Natural killer cell (primary cell): Measurements from ENCODE around the gene CFAP92. TPM values are rescaled to one million over a fixed set of nuclear protein-coding genes. Genes with fewer than 3 reads are reported as not detected.

ENCODE experiments used
- ATAC-seq, 3 donors: fragments of 150-1000 bp in 2 of 3; fragments of 200-7000 bp in 1 of 3; cut with Tn5 transposase; 1 replicate in 1 of 3; 2 replicates in 2 of 3; pipeline ENCODE4 v1.10.0; 2021; ENCODE audit warnings: mild to moderate bottlenecking in 2 of 3, moderate library complexity in 2 of 3
- DNase-seq, 2 donors: peaks; one replicate each; pipeline versions ENCODE4 v3.0.0 to v3.0.0-alpha.2; 2013 to 2021; ENCODE audit warnings: mixed read lengths in 1 of 2
- H3K27ac ChIP-seq: one replicate; pipeline ENCODE4 v1.5.1; 2013; ENCODE audit warnings: mild to moderate bottlenecking, low read length
- H3K27me3 ChIP-seq: one replicate; pipeline ENCODE4 v1.6.1; 2013; ENCODE audit warnings: low read length; ENCODE audit not compliant: control insufficient read depth, insufficient read depth
- H3K36me3 ChIP-seq: one replicate; pipeline ENCODE4 v1.6.1; 2013; ENCODE audit warnings: low read length; ENCODE audit not compliant: control insufficient read depth, insufficient read depth
- H3K4me1 ChIP-seq: one replicate; pipeline ENCODE4 v1.6.1; 2013; ENCODE audit warnings: low read length; ENCODE audit not compliant: control insufficient read depth, insufficient read depth
- H3K4me3 ChIP-seq: one replicate; pipeline ENCODE4 v1.5.1; 2013; ENCODE audit warnings: low read length
- H3K9me3 ChIP-seq: one replicate; pipeline ENCODE4 v1.6.1; 2013; ENCODE audit warnings: low read length; ENCODE audit not compliant: control insufficient read depth, insufficient read depth
- H3K27ac Mint-ChIP-seq, 2 donors: one replicate each; pipeline ENCODE4 v1.8.0; 2022; ENCODE audit warnings: mild to moderate bottlenecking in 2 of 2, mixed read lengths in 2 of 2, moderate library complexity in 1 of 2
- H3K27me3 Mint-ChIP-seq, 2 donors: one replicate each; pipeline ENCODE4 v1.8.0; 2022; ENCODE audit warnings: low read depth in 2 of 2, mixed read lengths in 2 of 2
- H3K36me3 Mint-ChIP-seq: one replicate; pipeline ENCODE4 v1.8.0; 2022; ENCODE audit warnings: mixed read lengths
- H3K4me1 Mint-ChIP-seq, 2 donors: one replicate each; pipeline ENCODE4 v1.8.0; 2022; ENCODE audit warnings: mixed read lengths in 2 of 2
- H3K4me3 Mint-ChIP-seq: one replicate; pipeline ENCODE4 v1.8.0; 2022; ENCODE audit warnings: mild to moderate bottlenecking, moderate library complexity, mixed read lengths
- H3K9me3 Mint-ChIP-seq, 2 donors: one replicate each; pipeline ENCODE4 v1.8.0; 2022; ENCODE audit warnings: mixed read lengths in 2 of 2
- WGBS: methylation state at CpG from one replicate; pipeline ENCODE4 v1.1.7; 2013; ENCODE audit warnings: missing lambda C conversion rate; ENCODE audit not compliant: insufficient coverage; 5-methylcytosine and 5-hydroxymethylcytosine counted together
- intact Hi-C: fragments of 100-400 bp; cut with micrococcal nuclease; formaldehyde crosslinking; loops from one replicate; pipeline ENCODE4 v1.14.2; 2022
- total RNA-seq, 4 donors: library from RNA; stranded (reverse); fragments of 120-200 nt in 1 of 4; gene quantifications; one replicate each; pipeline versions ENCODE4 v1.2.3 to v1.2.4, GENCODE V29; 2013 to 2022
- TF ChIP-seq, protein P1 (sequence below): fragments of 200-600 bp; IDR thresholded peaks from one replicate; pipeline ENCODE4 v1.8.0; 2022; ENCODE audit warnings: antibody characterized with exemption

Gene CFAP92
- total RNA-seq, 3 donors from 2014 or later (not counting 1 experiment from before 2014, with no cell fraction given): 0.26 to 0.43 (median 0.41) TPM

GRCh38 chr3:129026728-129027543 lies 33.1 kb upstream of the CFAP92 start:
- TF ChIP-seq, protein P1, sequence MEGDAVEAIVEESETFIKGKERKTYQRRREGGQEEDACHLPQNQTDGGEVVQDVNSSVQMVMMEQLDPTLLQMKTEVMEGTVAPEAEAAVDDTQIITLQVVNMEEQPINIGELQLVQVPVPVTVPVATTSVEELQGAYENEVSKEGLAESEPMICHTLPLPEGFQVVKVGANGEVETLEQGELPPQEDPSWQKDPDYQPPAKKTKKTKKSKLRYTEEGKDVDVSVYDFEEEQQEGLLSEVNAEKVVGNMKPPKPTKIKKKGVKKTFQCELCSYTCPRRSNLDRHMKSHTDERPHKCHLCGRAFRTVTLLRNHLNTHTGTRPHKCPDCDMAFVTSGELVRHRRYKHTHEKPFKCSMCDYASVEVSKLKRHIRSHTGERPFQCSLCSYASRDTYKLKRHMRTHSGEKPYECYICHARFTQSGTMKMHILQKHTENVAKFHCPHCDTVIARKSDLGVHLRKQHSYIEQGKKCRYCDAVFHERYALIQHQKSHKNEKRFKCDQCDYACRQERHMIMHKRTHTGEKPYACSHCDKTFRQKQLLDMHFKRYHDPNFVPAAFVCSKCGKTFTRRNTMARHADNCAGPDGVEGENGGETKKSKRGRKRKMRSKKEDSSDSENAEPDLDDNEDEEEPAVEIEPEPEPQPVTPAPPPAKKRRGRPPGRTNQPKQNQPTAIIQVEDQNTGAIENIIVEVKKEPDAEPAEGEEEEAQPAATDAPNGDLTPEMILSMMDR: peak; percentile 88
- peak; percentile 93 to 99 (median 95) for ATAC-seq
- Mint-ChIP-seq H3K4me3 (peak overlapping the region; percentile 87), H3K36me3 (no peaks in the 10 kb centered on the region), H3K27ac (peak overlapping the region; percentile 99 to 100), H3K9me3 (no peaks in the 10 kb centered on the region), H3K27me3 (no peaks in the 10 kb centered on the region), H3K4me1 (peaks cover 25 to 35% of the 10 kb centered on the region in 2 donors)
- Histone ChIP-seq H3K36me3 (no peaks in the 10 kb centered on the region), H3K4me1 (peaks cover 32% of the 10 kb centered on the region), H3K9me3 (no peaks in the 10 kb centered on the region), H3K27ac (peak overlapping the region; percentile 74), H3K27me3 (no peaks in the 10 kb centered on the region), H3K4me3 (peak overlapping the region; percentile 52)
- 2% methylated on average over 54 of the region's 54 CpGs for WGBS
- intact Hi-C loops: loop anchor here (1.0 to 5.0 kb wide), 3 partner anchors 40 to 220 kb away; partner anchors contain the start of gene COPG1
- peak; percentile 90 to 96 for DNase-seq

DNA sequence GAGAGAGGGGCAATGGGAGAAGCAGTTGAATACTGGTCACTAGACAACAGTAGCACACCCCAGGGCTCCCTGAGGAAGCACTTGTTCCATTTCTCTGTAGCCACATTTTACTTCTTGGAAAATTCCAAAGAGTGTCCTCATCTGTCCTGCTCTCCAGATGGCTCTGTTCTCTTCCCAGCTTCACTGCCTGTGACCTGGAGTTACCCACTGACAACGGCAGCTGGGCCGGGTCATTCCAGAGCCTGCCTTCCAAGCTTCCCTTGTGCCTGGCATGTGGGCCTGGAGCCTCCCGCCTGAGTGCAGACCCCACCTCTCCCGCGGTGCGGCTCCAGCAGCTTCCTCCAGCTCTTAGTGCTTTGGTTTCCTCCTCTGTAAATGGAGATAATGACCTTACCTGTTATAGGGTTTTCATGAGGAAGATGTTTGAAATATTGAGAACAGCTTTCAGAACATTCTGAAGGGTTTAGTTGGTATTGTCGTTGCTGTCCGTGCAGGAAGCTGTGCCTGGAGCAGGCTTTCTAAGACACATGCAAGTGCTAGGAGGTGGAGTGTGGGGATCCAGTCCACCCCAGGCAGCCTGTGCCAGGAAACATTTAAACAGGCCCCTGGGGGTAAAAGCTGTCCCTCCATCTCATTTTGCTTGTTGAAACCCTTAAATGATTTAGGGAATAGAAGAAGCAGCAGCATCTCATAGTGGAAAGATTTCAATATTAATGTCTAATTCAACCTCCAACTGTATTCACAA lies 32.0 kb upstream of the CFAP92 start:
- H3K4me1 ChIP-seq: peaks cover 34% of the 10 kb centered on the region
- no peaks in the 10 kb centered on the region for H3K36me3 ChIP-seq
- H3K4me1 Mint-ChIP-seq: peaks cover 30 to 40% of the 10 kb centered on the region in 2 donors
- H3K4me3 Mint-ChIP-seq: peak overlapping the region; percentile 87
- no peaks in the 10 kb centered on the region for H3K9me3 ChIP-seq
- DNase-seq (no peak), ATAC-seq (no peak)
- H3K27ac ChIP-seq: peak overlapping the region; percentile 74
- no peaks in the 10 kb centered on the region for H3K27me3 Mint-ChIP-seq
- peak overlapping the region; percentile 99 to 100 for H3K27ac Mint-ChIP-seq
- no peak overlapping the region for H3K4me3 ChIP-seq
- H3K36me3 Mint-ChIP-seq: no peaks in the 10 kb centered on the region
- WGBS: 93% methylated on average over 8 of the region's 8 CpGs
- intact Hi-C loops: loop anchor here (5.0 kb wide), 2 partner anchors 41 to 221 kb away; partner anchors contain the start of gene COPG1
- no peaks in the 10 kb centered on the region for H3K9me3 Mint-ChIP-seq
- TF ChIP-seq, protein P1: no peak
- no peaks in the 10 kb centered on the region for H3K27me3 ChIP-seq

DNA sequence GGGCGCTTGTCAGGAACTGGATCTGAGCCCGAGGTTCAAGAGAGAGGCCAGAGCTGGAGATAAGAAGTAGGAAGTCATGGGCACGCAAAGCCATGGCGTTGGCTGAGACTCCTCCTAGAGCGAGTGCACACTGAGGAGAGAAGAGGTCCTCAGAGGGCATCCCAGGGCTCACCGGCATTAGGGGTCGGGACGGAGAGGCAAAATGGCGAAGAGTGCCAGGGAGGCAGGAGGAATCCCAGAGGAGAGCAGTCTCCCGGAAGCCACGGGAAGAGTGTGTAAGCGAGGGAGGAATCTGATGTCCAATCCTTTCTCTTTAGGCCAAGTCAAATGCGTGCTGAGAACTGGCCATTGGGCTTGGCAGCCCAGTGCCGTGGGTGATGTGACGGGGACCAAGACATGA lies 31.2 kb upstream of the CFAP92 start:
- TF ChIP-seq, protein P1: no peak
- intact Hi-C loops: loop anchor here (5.0 kb wide), 2 partner anchors 42 to 222 kb away; partner anchors contain the start of gene COPG1
- no peaks in the 10 kb centered on the region for H3K36me3 Mint-ChIP-seq
- peak overlapping the region; percentile 99 to 100 for H3K27ac Mint-ChIP-seq
- peaks cover 30 to 40% of the 10 kb centered on the region in 2 donors for H3K4me1 Mint-ChIP-seq
- Histone ChIP-seq H3K4me1 (peaks cover 34% of the 10 kb centered on the region), H3K27ac (no peak overlapping the region), H3K27me3 (no peaks in the 10 kb centered on the region), H3K9me3 (no peaks in the 10 kb centered on the region), H3K36me3 (no peaks in the 10 kb centered on the region), H3K4me3 (no peak overlapping the region)
- no peak overlapping the region for H3K4me3 Mint-ChIP-seq
- ATAC-seq (no peak), DNase-seq (no peak)
- no peaks in the 10 kb centered on the region for H3K27me3 Mint-ChIP-seq
- WGBS: 94% methylated on average over 15 of the region's 15 CpGs
- H3K9me3 Mint-ChIP-seq: no peaks in the 10 kb centered on the region
